ENCODE data around the gene SH3D21. TPM values are rescaled to one million over a fixed set of nuclear protein-coding genes. Genes with fewer than 3 reads are reported as not detected.

SH3D21 gene
- 12.4 TPM for polyA plus RNA-seq (2013, experiment 1 of 2; ENCODE audit: insufficient read length)
- 12.9 TPM for polyA plus RNA-seq (2013, experiment 2 of 2; ENCODE audit: insufficient read length)

DNA sequence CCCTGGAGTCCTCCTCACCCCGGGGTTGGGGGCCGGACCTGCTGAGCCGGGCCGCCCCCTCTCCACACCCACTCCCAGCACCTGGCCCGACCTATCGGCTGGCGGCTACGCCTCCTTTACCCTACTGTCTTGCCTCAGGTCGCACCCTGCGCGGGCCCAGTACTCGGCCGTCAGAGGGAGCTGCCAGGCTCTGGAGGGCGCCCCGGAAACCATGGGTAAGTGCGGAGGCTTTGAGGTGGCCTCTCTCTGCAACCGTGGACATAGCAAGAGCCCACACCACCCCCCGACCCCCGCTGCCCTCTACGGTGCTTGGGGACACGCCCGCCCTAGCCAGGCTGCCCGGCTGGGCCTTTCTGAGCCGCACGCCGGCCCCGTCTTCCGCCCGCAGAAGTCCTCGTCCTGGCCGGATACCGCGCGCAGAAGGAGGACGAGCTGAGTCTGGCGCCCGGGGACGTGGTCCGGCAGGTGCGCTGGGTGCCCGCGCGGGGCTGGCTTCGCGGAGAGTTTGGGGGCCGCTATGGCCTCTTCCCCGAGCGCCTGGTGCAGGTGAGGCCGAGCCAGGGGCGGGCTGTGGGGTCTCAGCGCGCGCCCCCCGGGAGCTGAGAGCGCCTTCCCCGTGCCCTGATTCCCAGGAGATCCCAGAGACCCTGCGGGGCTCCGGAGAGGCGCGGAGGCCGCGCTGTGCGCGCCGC is at the start of gene SH3D21:
Gene SH3D21, plus strand, starts transcription at position 159 of the 692 bp plus-strand sequence. Its CDS starts 53 bp downstream, at position 212.
- DNase-seq = no peak

DNA sequence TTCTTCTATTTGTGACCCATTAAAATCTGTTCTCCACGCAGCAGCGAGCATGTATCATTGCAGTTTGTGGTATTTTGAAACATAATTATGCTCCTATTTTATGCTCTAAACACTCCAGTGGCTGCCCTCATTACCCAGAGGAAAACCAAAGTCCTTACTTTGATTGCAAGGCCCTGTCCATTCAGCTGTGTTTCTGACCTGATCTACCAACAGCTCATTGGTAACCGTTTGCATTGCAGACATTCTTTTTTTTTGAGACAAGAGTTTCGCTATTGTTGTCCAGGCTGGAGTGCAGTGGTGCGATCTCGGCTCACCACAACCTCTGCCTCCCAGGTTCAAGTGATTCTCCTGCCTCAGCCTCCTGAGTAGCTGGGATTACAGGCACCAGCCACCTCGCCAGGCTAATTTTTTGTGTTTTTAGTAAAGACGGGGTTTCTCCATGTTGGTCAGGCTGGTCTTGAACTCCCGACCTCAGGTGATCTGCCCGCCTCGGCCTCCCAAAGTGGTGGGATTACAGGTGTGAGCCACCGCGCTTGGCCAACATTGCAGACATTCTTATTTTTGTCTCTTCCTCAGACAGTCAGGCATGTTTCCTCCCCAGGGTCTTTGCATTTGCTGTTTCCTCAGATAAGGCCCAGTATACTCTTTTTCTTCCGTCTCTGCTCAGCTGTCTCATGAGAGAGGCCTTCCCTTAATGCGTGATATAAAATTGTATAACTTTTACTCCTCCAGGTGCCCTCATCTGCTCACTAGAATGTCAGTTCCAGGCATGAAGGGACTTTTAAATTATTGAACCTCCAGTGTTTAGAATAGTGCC is 49.4 kb upstream of the SH3D21 start:
- DNase-seq = no peak

DNA sequence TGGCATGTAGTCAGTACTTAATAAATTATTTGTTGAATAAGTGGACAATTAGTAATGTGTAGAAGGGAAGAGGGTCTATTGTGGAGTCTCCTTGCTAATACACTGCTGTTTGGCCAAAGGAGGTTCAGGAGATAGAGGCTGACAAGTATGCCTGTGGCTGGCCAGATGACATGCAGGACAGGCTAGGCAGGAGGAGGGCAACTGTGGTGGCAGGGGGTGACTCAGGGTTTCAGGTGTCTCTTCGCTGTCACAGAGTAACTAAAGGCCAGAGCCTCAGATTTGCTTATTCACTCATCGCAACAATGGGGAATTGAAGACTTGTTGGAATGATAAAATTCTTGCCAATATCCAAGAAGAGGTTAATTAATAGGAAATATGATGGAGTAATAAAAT is 48.8 kb upstream of the SH3D21 start:
- no peak for DNase-seq

DNA sequence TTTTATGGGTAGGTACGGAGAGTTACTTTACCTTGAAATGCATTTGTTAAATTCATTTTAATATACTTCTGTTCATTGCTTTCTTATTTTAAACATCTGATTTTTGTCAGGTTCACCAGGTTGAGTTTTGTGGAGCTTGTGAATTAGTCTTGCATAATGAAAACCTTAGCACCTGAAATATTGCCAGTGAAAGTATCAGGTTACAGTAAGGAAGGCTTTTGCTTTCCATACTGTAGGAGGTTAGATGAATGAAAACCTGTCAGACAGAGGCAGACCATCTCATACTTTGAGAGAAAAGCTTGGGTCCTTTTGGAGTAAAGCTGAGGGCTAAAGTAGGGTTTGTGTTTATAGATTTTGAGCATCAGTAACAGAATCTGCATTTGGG is 47.2 kb upstream of the SH3D21 start:
- DNase-seq = no peak

- DNase-seq = no peak
These were observed 37.2 kb upstream of the SH3D21 start for GRCh38 chr1:36268981-36269380.

- no peak for DNase-seq
These were observed 36.7 kb upstream of the SH3D21 start for GRCh38 chr1:36269408-36269838.

GRCh38 chr1:36273024-36273423 is 33.1 kb upstream of the SH3D21 start:
- DNase-seq = no peak

- DNase-seq = no peak
These were observed 32.0 kb upstream of the SH3D21 start for GRCh38 chr1:36274201-36274600.

- DNase-seq = no peak
These were observed 29.5 kb upstream of the SH3D21 start for GRCh38 chr1:36276688-36277087.

DNA sequence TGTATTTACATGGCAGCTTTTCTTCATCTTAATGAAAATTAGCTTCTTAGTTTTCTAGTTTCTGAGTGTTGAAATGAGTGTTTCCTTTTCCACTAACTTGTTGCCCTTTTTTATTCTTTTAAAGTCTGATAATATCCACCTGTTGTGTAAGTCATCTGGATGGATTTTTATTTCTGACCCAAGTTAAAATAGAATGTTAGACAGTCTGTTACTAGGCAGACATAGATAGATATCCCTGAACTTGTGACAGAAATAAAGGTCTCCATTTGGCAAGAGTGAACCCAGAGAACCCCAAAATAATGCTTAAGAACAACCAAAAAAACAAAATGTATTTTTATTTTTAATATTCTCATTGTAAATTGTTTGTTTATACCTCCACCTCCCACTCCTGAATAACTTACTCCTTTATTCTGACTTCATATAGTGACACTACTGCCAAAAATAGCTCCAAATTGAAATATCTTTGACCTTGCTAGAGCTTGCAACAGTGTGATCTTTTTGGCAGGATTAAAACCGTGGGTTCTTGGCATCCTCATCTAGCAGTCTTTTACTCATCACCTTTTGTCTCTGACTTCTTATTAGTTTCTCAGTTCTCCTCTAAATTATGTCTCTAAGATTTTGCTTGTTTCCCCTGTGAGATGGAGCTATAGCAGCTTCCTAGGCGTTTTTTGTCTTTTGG is 26.9 kb upstream of the SH3D21 start:
- DNase-seq = peak; percentile 29

DNA sequence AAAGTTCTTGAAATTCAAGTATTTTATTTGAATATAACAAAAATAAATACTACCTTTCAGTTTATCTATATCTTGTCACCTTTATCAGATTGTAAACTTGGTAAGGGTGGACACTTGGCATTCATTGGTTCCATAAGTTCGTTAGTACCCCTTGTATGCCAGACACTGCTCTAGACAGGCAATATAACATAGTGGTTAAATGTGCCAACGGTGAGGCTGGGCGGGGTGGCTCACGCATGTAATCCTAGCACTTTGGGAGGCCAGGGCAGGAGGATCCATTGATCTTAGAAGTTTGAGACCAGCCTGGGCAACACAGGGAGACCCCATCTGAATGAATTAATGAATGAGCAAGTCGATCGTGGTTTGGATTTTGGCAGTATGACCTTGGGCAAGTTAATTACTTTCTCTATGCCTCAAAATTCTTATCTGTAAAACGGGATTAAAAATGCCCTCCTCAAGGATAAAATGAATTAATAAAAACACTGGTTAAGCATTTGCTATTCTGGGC is 26.3 kb upstream of the SH3D21 start:
- DNase-seq = no peak

DNA sequence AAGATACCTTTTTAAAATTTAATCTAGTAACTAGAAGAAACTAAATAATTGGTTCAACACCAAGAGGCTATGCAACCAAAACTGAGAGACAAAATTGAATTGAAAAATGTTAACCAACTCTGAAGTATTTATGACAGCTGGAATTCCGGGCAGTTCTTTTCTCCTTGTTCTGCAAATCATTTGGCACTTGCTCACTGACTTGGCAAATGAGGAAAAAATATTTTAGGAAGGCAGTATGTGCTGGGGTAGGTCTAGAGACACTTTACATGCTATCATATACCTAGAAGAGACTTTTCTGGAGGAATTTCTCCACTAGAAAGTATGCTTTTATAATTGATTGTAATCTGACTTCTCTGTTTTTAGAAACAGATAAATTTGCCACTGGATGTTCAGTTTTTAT is 22.1 kb upstream of the SH3D21 start:
- peak; percentile 22 for DNase-seq

GRCh38 chr1:36284517-36284916 is 21.7 kb upstream of the SH3D21 start:
- no peak for DNase-seq

GRCh38 chr1:36285443-36286101 is 20.6 kb upstream of the SH3D21 start:
- DNase-seq = peak; percentile 82

- DNase-seq = no peak
These were observed 19.4 kb upstream of the SH3D21 start for GRCh38 chr1:36286802-36287201.

DNA sequence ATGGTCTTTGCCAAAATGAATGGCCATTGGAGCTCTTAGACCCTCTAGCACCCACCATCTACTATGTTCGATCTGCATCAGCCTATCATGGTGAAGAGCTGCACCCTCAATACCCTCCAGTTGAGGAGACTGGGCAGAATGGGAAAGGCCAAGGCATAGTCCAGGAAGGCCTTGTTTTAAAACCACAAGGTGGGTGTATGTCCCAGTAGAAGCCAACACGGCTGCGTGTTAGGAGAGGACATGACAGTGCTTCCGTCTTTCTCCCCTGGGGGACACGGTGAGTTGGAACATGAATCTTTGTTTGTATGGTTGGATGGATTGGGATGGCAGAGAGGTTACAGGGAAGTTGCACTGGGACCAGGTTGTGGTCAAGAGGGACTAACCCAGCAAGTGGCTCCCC is 18.6 kb upstream of the SH3D21 start:
- DNase-seq = no peak

DNA sequence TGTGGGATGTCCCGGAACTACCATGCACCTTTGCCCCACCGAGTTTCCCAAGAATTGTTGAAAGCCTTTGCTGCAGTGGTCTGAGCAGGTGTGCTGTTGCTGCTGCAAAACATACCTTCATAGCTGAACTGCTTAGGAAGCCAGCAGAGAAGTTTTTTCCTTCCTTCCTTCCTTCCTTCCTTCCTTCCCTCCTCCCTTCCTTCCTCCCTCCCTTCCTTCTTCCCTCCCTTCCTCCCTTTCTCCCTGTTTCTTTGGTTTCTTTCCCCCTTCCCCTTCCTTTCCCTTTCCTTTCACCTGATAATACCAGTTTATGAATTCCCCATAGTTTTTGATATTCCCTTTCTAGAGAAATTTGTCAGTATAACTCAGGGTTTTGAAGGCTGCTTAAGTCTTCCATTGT is 10.8 kb upstream of the SH3D21 start:
- DNase-seq = no peak

- no peak for DNase-seq
These were observed 9.1 kb upstream of the SH3D21 start for GRCh38 chr1:36297062-36297461.

GRCh38 chr1:36298640-36299039 is 7.5 kb upstream of the SH3D21 start:
- DNase-seq = no peak

- DNase-seq = peak; percentile 27
These were observed 5.6 kb upstream of the SH3D21 start for GRCh38 chr1:36300526-36300925.

DNA sequence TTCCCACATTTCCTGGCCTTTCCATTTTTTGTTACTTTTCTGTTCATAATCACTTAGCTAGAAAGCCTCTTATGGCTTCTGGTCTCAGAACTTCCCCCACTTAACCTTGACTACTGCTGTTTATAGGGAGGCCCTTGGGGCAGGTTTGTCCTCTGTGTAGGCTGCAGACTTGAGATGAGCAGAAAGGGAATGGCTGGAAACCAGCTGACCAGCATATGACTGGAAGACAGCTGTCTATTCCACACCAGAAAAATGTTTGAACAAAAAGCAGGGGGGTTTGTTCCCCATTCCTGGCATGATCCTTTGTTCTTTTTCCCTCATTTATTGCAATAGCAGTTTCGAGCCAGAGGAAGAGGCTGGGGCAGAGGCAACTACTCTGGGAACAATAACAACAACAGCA is 4.9 kb upstream of the SH3D21 start:
- no peak for DNase-seq

- no peak for DNase-seq
These were observed 2.9 kb upstream of the SH3D21 start for GRCh38 chr1:36303244-36303643.

Measured in fibroblast of skin of abdomen (primary cell).